NCI-H82 (cell line): Measurements from ENCODE around the gene ANK3.

ENCODE experiments used
- DNase-seq: peaks from one replicate; lab custom pipeline; 2025; lab: John Stamatoyannopoulos, UW

ANK3 gene

GRCh38 chr10:60413306-60414012, 23.8 kb upstream of the ANK3 start:
- no peak for DNase-seq

GRCh38 chr10:60410970-60411369, 21.3 kb upstream of the ANK3 start:
- DNase-seq, result no peak

GRCh38 chr10:60409202-60409601, 19.5 kb upstream of the ANK3 start:
- DNase-seq, result no peak

- no peak for DNase-seq
Measured at GRCh38 chr10:60406182-60406581, 16.5 kb upstream of the ANK3 start.

DNA sequence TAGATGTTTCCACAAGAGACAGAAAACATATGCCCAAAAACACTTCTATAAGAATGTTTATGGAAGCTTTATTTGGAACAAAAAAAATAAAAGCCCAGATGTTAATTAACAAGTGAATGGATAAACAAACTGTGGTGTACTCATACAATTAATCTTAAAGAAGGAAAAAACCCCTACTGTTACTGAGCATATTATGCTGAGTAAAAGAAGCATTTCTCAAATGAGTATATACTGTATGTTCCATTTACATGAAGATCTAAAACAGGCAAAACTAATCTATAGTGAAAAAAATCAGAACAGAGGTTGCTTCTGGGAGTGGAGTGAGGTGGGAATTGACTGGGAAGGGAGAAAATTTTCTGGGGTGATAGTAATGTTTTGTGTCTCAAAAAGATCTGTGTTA, 15.5 kb upstream of the ANK3 start:
- DNase-seq, result no peak

GRCh38 chr10:60403168-60403873, 13.6 kb upstream of the ANK3 start:
- DNase-seq, result no peak

DNA sequence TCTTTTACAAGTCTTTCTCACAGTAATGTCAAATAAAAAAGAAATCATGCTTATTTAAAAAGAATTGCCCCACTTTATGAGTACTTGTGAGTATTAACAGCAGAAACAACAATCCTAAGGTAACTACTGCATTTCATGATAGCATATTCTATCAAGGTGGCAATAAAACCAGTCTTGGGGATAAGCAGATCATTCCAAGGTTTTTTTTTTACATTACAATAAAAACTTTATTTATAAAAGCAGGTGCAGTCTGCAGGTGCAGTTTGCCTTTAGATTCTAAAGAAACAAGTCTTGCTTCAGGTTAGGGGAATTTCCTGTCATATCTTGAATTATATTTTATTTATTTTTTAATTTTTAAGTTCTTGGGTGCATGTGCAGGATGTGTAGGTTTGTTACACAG, 10.7 kb upstream of the ANK3 start:
- DNase-seq, result no peak

DNA sequence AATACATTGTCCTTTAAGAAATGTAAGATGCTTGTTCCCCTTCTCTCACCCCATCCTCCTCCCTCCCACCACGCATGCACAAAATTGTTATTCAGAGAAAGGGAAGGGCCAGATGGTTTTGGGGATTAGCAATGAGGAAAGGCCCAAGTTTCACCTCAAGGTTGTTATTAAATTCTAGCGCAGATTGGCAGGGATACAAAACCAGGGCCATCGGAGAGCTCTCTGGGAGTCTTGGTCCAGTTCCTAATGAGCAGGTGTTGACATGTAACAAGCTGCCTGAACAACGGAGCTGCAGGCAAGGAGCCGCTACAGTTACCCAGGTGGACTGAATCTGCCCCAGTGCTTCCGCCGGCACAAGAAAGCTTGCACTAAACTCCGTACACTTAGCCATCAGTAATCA, 9.7 kb upstream of the ANK3 start:
- DNase-seq, result peak; percentile 96

- DNase-seq, result no peak
Measured at GRCh38 chr10:60397792-60398191, 8.1 kb upstream of the ANK3 start.

DNA sequence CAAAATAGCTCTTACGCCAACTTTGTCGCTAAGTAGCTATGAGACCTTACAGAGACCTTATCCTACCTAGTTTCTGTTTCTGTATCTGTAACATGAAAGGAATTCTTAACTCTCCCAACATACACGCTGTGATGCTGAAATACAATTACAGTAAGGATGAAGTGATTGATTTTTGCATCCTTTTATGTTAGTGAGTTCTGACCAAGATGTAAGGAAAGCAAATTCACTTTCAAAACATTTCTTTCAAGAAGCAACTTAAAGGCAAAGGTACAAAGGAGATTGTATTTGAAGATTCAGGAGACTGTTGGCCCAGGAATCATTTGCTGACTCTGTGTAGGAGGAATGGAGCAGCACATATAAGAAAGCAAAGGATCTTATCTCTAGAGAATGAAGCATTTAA, 7.1 kb upstream of the ANK3 start:
- DNase-seq, result no peak

- no peak for DNase-seq
Measured at GRCh38 chr10:60395711-60396110, 6.0 kb upstream of the ANK3 start.

DNA sequence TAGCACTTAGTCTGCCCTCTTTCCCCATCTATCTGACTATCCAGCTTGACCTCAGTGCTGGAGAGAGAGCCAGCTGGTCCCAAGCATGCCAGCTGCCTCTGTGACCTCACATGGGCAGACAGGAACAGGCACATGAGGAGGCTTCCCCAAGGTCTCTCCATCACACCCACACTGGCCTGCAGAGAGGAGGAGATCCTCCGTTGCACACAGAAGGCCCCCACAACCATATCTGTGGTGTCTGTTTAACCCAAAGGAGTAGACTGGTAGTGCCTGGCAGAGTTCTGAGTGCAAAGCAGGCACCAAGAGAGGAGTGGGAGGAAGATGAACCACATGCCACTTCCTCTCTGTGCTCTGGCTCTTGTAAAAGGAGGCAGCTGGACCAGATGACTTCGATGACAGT, 4.8 kb upstream of the ANK3 start:
- peak; percentile 4 for DNase-seq

- DNase-seq, result no peak
Measured at GRCh38 chr10:60390224-60390626, 550 bp upstream of the ANK3 start.

DNA sequence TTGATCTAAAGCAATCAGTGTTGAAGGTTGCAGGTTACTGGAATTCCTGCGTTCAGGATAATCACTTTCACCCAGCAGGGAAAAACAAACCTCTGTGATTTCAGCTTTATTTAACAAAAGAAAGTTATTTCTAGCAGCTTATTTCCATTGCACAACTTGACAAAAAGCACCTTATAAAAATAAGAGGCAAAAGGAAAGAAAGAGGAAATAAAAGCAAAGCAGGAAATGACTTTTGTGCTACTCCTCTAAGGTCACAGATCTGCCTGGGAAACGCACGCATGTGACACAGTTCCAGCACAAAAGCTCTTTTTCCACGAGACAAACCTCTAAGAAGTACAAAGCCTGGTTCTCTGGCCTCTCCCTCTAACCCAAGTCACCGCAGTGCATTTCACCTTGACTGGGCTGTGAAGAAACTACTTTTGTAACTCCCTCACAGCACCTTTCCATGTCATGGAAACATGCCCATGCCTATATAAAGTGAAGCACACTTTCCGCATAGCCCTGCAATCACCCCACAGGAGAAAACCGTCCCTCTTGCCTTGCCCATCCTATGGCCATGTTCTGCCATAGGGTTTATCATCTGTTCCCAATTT, 870 bp downstream of the ANK3 start:
- no peak for DNase-seq

- DNase-seq, result no peak
Measured at GRCh38 chr10:60388116-60388625, 1.5 kb downstream of the ANK3 start.

DNA sequence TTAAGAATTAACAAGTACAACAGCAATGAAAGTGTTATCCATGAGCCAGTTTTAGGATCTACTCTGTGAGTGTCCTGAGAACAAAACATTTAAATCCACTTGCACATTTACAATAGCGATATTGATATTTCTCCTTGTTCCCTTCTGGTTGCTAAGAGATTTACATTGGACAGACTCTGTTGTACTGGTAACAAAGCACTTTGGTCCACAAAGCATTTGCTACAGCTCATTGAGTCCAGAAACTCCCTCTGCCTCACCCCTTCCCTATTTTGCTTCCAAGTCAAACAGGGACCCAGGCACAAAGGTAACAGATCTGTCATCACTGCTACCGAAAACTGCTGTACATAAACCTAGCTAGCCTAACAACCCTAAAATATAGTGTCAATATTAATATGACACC, 2.1 kb downstream of the ANK3 start:
- DNase-seq, result no peak

- DNase-seq, result no peak
Measured at GRCh38 chr10:60385399-60385738, 4.3 kb downstream of the ANK3 start.

DNA sequence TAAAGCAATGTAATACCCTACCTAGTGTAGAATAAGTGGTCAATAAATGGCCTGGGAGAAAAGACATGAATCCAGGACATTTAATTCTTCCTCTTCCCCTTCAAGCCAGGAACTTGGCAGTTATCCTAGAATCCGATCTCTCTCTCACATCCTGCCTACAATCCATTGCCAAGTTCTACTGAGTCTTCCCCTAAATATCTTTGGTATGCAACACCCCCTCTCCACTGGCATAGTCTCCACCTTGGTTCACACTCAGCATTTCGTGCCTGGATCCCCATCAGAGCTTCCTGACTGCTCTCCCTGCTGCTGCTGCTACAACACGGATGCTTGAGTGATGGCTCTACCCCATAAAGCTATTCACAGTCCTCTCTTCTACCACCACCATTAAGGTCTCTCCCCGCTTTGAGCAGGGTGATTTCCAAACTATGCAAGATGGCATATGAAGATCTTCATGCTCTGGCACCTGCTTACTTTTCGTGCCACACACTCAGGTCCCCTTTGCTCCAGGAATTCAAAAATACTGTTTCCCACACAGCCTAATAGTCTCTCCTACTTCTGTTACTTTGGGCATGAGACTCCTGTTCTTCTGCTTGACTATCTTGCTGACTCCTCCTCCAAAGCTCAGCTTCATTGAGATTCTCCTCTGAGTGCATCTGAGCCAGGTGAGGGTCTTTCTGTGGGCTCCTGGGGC, 4.8 kb downstream of the ANK3 start:
- DNase-seq, result no peak

GRCh38 chr10:60384011-60384410, 5.7 kb downstream of the ANK3 start:
- no peak for DNase-seq

- no peak for DNase-seq
Measured at GRCh38 chr10:60382946-60383681, 6.6 kb downstream of the ANK3 start.

GRCh38 chr10:60380781-60381180, 8.9 kb downstream of the ANK3 start:
- no peak for DNase-seq

DNA sequence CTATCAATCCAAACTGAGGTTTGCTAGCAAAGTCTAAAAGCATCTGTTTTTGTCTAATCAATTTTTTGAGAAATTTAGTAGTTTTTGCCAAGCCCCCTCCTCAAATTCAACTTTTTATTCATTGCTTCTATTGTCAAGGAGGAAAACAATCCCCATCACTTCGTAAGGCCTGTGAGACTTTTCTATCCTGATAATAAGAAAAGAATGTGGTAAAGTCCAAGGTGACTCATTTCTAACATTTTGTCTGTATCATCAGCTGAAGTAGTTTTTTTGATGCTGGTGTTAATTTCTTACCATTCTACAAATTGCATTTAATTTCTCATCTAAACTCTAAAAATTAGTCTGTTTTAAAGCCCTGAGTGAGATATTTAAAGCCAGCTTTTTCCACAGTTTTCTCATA, 11.7 kb downstream of the ANK3 start:
- no peak for DNase-seq
